ENCODE results near the gene NR1D1.

Gene NR1D1

GRCh38 chr17:40075201-40075941, 25.0 kb downstream of the NR1D1 start:
- peak; percentile 65 for DNase-seq

- no peak for DNase-seq
Observed at GRCh38 chr17:40074871-40075200, 25.6 kb downstream of the NR1D1 start.

- DNase-seq, result peak; percentile 20
Observed at GRCh38 chr17:40074175-40074512, 26.2 kb downstream of the NR1D1 start.

- peak; percentile 22 for DNase-seq
Observed at GRCh38 chr17:40073454-40074174, 26.8 kb downstream of the NR1D1 start.

- peak; percentile 37 for DNase-seq
Observed at GRCh38 chr17:40072735-40073346, 27.5 kb downstream of the NR1D1 start.

GRCh38 chr17:40072040-40072734, 28.2 kb downstream of the NR1D1 start:
- DNase-seq, result peak; percentile 77

DNA sequence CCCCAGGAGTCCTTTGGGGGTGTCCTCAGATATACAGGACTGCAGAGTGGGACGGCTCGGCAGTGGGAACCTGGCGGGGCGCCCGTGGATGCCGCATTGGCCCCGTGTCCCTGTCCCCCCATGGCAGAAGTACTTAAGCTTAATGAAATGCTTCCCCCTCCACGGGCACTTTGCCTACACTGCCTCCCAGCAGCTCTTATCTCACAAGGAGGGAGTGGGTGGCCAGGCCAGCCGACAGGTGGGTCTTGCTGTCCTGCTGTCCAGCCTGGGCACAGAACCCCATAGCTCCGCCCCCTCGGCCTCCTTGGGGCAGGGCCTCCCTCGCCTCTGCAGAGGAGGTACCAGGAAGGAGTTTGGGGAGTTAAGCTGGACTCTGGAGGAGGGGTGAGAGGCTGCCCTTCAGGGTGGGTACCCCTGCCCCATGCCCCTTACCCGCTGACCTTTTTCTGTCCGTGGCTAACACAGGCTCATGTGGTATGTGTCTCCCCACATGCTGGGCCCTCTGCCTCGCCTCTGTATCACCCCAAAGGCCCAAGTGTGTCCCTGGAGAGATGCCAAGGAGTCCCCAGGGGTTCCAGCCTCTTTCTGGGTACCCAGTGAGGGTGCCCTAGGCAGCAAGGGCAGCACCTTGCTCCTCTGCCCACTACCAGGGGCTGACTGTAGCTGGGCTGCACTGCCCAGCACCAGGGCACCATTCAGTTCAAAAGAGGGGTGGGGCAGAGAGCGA, 28.9 kb downstream of the NR1D1 start:
- no peak for DNase-seq

DNA sequence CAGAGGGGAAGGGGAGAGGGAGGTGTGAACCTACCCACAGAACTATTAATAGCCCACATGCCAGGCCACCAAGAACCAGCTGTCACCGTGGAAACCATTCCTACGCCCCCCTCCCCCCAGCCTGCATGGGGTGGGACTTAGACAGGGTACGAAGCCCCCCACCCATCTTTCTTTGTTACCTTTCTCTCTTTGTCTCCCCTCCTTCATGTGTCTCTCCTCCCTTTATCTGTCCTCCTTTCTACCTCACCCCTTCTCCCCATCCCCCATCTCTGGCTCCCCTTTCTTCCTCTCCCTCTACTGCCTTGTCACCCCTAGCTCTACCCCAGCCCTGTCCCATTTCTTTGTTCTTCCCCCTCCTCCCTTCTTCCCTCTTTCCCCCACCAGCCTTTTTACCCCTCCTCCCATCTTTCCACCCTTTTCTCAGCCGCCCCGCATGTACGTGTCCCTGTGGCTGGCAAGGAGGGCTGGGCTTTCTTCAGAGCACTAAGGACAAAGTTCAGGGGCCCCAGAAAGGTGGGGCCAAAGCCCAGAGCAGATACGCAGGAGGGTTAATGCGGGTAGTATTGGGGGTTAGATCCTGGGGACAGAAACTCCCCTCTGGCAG, 29.6 kb downstream of the NR1D1 start:
- DNase-seq, result no peak

DNA sequence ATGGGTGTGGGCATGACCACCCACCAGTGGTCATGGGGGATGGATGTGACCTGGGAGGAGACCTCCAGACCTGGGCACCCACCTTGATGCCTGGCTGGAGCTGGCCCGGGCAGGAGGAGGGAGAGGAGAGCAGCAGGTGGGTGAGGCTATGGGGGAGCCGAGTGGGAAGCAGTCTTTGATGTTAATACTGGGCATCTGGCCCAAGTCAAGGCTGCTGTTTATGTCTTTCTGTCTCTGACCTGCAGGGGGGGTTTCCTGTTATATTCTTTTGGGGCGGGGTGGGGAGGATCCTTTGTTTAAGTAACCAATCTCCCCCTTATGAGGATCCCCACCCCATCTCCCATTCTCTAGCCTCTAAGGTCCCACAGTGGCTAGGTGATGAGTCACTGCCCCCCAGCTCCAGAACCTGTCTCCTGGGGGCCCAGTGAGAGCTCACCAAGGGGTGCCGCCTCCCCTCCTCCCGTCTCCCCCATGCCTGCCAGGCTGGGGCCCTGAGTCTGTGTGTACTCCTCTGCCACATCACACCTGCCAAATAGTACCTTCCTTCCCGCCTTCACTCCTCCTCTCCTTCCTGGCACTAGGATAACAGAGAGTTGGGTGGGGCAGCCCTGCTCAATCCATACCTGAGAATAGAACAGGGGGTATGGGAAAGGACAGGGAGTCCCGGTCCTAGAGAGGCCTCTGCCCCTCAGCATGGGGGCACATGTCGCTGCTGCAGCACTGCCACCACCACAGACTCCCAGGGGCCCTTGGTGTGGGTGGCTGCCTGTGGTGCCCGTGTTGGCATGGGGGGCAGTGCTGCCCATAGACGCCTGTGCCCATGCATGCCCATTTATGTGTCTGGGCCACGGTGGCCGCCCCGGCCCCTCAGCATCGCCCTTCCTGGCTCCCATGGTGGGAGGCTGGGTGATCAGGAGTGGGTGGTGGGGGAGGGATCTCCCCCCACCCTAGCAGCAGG, 30.4 kb downstream of the NR1D1 start:
- no peak for DNase-seq

GRCh38 chr17:40068917-40069750, 31.3 kb downstream of the NR1D1 start:
- DNase-seq, result peak; percentile 94

DNA sequence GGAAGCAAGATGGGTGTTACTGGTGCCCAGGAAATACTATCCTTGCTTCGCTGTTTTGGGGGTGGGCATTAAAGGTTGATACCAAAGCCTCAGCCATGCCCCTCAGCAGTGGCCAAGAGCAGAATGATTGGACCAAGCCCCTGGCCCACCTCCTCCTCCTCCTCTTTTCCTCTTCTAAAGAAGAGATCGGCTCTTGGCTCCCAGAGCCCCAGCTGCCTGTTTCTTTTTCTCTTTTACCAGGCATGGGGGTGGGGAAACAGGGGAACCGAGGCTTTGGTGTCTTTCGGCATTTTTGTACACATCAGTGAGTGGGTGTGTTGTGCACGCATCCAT, 31.8 kb downstream of the NR1D1 start:
- no peak for DNase-seq

- DNase-seq, result no peak
Observed at GRCh38 chr17:40068129-40068581, 32.2 kb downstream of the NR1D1 start.

DNA sequence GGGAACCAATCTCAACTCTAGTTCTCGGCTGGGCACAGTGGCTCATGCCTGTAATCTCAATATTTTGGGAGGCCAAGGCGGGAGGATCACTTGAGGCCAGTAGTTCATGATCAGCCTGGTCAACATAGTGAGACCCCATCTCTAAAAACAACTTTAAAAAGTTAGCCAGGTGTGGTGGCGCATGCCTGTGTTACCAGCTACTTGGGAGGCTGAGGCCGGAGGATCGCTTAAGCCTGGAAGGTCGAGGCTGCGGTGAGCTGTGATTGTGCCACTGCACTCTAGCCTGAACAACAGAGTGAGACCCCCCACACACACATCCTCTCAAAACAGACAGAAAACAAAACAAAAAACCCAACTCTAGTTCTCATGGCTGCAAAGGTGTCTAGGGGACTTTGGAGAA, 32.7 kb downstream of the NR1D1 start:
- DNase-seq, result no peak

- no peak for DNase-seq
Observed at GRCh38 chr17:40065769-40066510, 34.4 kb downstream of the NR1D1 start.

GRCh38 chr17:40064971-40065768, 35.2 kb downstream of the NR1D1 start:
- peak; percentile 80 for DNase-seq

- no peak for DNase-seq
Observed at GRCh38 chr17:40063901-40064531, 36.4 kb downstream of the NR1D1 start.

- no peak for DNase-seq
Observed at GRCh38 chr17:40063187-40063771, 37.1 kb downstream of the NR1D1 start.

Measured in left hindlimb (tissue), 1 donor.